GM18870 (cell line): Measurements from ENCODE around the gene ARGLU1.

Experiments
- ATAC-seq: cut with Tn5 transposase; IDR thresholded peaks from one replicate; pipeline ENCODE4 v1.9.1; 2021; ENCODE audit warnings: moderate library complexity; ENCODE audit not compliant: unreplicated experiment

Gene ARGLU1

GRCh38 chr13:106587787-106588186 lies 19.9 kb upstream of the ARGLU1 start:
- ATAC-seq = no peak

- no peak for ATAC-seq
These were observed 18.8 kb upstream of the ARGLU1 start for GRCh38 chr13:106586648-106587166.

GRCh38 chr13:106581225-106581624 lies 13.3 kb upstream of the ARGLU1 start:
- no peak for ATAC-seq

GRCh38 chr13:106575896-106576295 lies 8.0 kb upstream of the ARGLU1 start:
- ATAC-seq = no peak

- ATAC-seq = no peak
These were observed 5.9 kb upstream of the ARGLU1 start for GRCh38 chr13:106573868-106574267.

GRCh38 chr13:106573284-106573846 lies 5.4 kb upstream of the ARGLU1 start:
- no peak for ATAC-seq

GRCh38 chr13:106570299-106570852 lies 2.4 kb upstream of the ARGLU1 start:
- peak; percentile 66 for ATAC-seq

- no peak for ATAC-seq
These were observed 1.5 kb upstream of the ARGLU1 start for GRCh38 chr13:106569233-106570095.

- peak; percentile 27 for ATAC-seq
These were observed 514 bp upstream of the ARGLU1 start for GRCh38 chr13:106568299-106569003.

- ATAC-seq = no peak
These were observed 1.1 kb downstream of the ARGLU1 start for GRCh38 chr13:106566641-106567473.

GRCh38 chr13:106565127-106565775 lies 2.7 kb downstream of the ARGLU1 start:
- no peak for ATAC-seq

- ATAC-seq = no peak
These were observed 5.6 kb downstream of the ARGLU1 start for GRCh38 chr13:106562301-106562700.

- ATAC-seq = peak; percentile 83
These were observed 6.3 kb downstream of the ARGLU1 start for GRCh38 chr13:106561551-106562170.

- peak; percentile 40 for ATAC-seq
These were observed 7.1 kb downstream of the ARGLU1 start for GRCh38 chr13:106560821-106561220.

GRCh38 chr13:106558527-106558926 lies 9.4 kb downstream of the ARGLU1 start:
- ATAC-seq = no peak

- ATAC-seq = no peak
These were observed 12.2 kb downstream of the ARGLU1 start for GRCh38 chr13:106555631-106556328.

GRCh38 chr13:106551751-106552150 lies 16.2 kb downstream of the ARGLU1 start:
- ATAC-seq = no peak

- ATAC-seq = no peak
These were observed 16.6 kb downstream of the ARGLU1 start for GRCh38 chr13:106551350-106551749.
